Cardiac muscle cell (in vitro differentiated cells and primary cell): Measurements from ENCODE around the gene CYP3A4. TPM values are rescaled to one million over a fixed set of nuclear protein-coding genes. Genes with fewer than 3 reads are reported as not detected.
"Not testable (repeated sequence)": the region's sequence is repeated elsewhere in the genome, so short reads cannot be mapped to it uniquely, and the experiment has no call there.

Experiments
- DNase-seq, 2 donors: peaks; one replicate each; pipeline versions ENCODE4 v3.0.0 to v3.0.0-alpha.2; 2010 to 2017; ENCODE audit warnings: low read depth in 1 of 2, low spot score in 1 of 2
- H3K27ac ChIP-seq: fragments of 200-600 bp; sonication (generic); 2 replicates; pipeline ENCODE4 v1.5.1; 2016
- H3K27me3 ChIP-seq: fragments of 200-600 bp; sonication (generic); 2 replicates; pipeline ENCODE4 v1.6.0; 2016; ENCODE audit warnings: control low read depth
- H3K36me3 ChIP-seq: fragments of 200-600 bp; sonication (generic); 2 replicates; pipeline ENCODE4 v1.5.1; 2016; ENCODE audit warnings: control low read depth
- H3K4me1 ChIP-seq: fragments of 200-600 bp; sonication (generic); 2 replicates; pipeline ENCODE4 v1.8.1; 2017; ENCODE audit warnings: low read depth, mild to moderate bottlenecking, mixed run types
- H3K4me3 ChIP-seq: fragments of 200-600 bp; sonication (generic); 2 replicates; pipeline ENCODE4 v1.5.1; 2016; ENCODE audit warnings: mild to moderate bottlenecking
- H3K9me3 ChIP-seq: fragments of 200-600 bp; sonication (generic); 2 replicates; pipeline ENCODE4 v1.5.1; 2017; ENCODE audit warnings: low read depth, mild to moderate bottlenecking, control low read depth
- polyA plus RNA-seq: library from polyadenylated mRNA; unstranded; fragments of >200 nt; fragmentation: Nextera tagmentation; extraction: Ambion mirVana; gene quantifications from 2 replicates; pipeline ENCODE4 v1.2.1, GENCODE V29; 2016
- total RNA-seq: library from RNA; depleted of rRNA; stranded (reverse); fragments of >200 nt; gene quantifications from 2 replicates; pipeline ENCODE4 v1.2.3, GENCODE V29; 2016
- TF ChIP-seq, protein P1 (sequence below): IDR thresholded peaks from 2 replicates; pipeline ENCODE4 v1.5.1; 2012; ENCODE audit warnings: low read depth, mild to moderate bottlenecking, low read length

The CYP3A4 gene
- total and polyA plus RNA-seq, 2 experiments from 2014 or later, result not detected

DNA sequence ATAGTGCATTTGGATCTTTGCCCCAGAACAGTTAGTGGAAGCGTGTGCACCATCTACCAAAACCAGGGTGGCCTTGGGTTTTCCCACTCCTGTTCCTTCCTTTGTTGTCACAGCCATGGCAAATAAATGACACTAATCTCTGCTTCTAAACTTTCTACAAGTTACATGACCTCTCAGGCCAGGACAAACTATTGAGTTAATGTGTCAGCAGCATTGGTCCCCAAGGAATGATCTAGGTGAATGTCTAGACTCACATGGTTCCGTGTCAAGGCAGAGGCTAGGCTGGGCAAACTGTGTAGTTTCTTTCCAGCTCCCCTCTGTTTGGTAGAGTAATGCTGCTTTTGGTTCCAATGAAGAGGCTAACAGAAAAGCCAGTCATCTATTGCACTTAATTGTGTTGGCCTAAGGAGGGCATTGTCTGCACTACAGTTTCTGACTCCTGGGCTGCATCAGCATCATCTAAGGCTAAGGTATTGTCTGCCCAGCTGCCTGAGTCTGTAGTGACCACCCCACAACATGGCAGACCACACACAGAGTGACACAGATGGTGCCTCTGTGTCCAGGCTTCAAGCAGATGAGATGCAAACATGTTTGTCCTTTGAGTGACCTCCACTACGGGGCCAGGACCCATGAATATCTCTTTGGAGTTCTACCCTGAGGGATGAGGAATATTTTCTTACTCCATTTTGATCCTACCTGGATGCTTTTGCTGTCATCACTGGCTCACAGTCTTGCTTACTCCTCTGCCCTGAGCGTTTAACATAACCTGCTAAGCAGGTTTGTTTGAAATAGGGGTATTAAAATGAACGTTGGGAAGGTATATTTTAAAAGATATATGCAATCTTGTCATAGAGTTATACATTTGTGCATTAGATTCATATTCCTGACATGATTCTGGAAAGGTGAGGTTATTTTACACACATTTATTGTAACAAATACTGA is 1.7 kb downstream of the CYP3A4 start:
- no peak overlapping the region for H3K27ac ChIP-seq
- TF ChIP-seq, protein P1, sequence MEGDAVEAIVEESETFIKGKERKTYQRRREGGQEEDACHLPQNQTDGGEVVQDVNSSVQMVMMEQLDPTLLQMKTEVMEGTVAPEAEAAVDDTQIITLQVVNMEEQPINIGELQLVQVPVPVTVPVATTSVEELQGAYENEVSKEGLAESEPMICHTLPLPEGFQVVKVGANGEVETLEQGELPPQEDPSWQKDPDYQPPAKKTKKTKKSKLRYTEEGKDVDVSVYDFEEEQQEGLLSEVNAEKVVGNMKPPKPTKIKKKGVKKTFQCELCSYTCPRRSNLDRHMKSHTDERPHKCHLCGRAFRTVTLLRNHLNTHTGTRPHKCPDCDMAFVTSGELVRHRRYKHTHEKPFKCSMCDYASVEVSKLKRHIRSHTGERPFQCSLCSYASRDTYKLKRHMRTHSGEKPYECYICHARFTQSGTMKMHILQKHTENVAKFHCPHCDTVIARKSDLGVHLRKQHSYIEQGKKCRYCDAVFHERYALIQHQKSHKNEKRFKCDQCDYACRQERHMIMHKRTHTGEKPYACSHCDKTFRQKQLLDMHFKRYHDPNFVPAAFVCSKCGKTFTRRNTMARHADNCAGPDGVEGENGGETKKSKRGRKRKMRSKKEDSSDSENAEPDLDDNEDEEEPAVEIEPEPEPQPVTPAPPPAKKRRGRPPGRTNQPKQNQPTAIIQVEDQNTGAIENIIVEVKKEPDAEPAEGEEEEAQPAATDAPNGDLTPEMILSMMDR, result no peak
- H3K9me3 ChIP-seq, result no peaks in the 10 kb centered on the region
- DNase-seq, result no peak
- no peaks in the 10 kb centered on the region for H3K27me3 ChIP-seq
- no peak overlapping the region for H3K4me3 ChIP-seq
- no peaks in the 10 kb centered on the region for H3K4me1 ChIP-seq
- no peaks in the 10 kb centered on the region for H3K36me3 ChIP-seq

DNA sequence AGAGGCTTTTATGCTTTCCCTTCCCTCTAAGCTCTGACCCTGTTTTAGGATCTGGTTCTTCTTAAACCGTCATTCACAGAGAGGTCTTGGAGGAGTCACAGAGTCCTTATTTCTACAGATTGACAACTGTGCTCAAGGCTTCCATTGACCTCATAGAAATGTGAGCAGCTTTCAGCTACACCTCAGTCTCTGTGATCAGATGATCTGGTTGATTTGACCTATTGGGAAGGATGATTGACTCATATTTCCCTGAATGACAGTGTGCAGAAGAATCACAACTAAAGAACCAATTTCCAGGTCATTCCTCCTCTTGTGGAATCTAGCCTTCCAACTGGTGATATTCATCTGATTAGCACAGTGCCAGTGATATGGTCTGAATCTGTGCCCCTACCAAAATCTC is 3.4 kb downstream of the CYP3A4 start:
- no peaks in the 10 kb centered on the region for H3K4me1 ChIP-seq
- H3K4me3 ChIP-seq, result no peak overlapping the region
- H3K36me3 ChIP-seq, result no peaks in the 10 kb centered on the region
- TF ChIP-seq, protein P1, result no peak
- no peak for DNase-seq
- H3K9me3 ChIP-seq, result no peaks in the 10 kb centered on the region
- H3K27ac ChIP-seq, result no peak overlapping the region
- H3K27me3 ChIP-seq, result no peaks in the 10 kb centered on the region

DNA sequence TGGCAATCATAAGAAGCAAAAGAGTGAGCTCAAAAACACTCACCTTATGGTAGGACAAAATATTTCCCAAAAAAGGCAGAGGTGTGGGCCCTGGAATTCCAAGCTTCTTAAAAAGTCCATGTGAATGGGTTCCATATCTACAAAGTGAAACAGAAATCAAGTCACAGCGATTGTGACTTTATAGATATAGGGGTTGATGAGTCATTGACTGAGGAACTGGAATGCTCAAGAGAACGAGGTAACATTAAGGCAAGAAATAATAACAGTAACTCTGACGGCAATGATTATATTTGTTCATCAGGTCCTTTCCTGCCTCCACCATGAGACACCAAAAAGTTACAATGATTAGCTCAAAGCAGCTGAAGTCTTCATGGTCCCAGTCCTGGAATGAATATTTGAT is 4.0 kb downstream of the CYP3A4 start:
- DNase-seq, result no peak
- Histone ChIP-seq H3K27me3 (no peaks in the 10 kb centered on the region), H3K27ac (no peak overlapping the region), H3K4me3 (no peak overlapping the region), H3K9me3 (no peaks in the 10 kb centered on the region), H3K4me1 (no peaks in the 10 kb centered on the region), H3K36me3 (no peaks in the 10 kb centered on the region)
- TF ChIP-seq, protein P1, result no peak

DNA sequence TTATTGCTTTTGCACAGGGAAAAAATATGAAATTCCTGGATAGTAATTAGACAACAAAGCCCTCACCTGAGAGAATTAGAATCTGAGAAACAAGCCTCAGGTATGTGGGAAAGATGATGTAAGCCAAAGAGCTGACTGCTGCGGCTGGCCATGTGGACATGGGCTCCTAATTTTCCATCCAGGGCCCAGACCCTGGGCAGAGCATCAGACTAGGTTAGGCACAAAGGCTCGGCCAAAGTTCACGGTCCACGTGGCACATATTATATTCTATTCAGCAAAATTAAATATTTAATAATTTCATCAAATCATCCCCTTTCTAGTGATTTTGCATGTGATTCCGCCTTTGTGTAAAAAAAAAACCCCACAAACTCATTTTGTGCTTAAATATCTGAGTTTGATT is 5.1 kb downstream of the CYP3A4 start:
- Histone ChIP-seq H3K27me3 (no peaks in the 10 kb centered on the region), H3K27ac (no peak overlapping the region), H3K9me3 (no peaks in the 10 kb centered on the region), H3K4me3 (no peak overlapping the region), H3K4me1 (no peaks in the 10 kb centered on the region), H3K36me3 (no peaks in the 10 kb centered on the region)
- no peak for DNase-seq
- TF ChIP-seq, protein P1, result no peak

DNA sequence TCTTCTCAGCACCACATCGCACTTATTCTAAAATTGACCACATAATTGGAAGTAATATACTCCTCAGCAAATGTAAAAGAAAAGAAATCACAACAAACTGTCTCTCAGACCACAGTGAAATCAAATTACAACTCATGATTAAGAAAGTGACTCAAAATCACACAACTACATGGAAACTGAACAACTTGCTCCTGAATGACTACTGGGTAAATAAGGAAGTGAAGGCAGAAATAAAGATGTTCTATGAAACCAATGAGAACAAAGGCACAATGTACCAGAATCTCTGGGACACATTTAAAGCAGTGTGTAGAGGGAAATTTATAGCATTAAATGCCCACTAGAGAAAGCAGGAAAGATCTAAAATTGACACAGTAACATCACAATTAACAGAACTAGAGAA is 10.6 kb downstream of the CYP3A4 start:
- H3K4me1 ChIP-seq, H3K9me3 ChIP-seq, H3K36me3 ChIP-seq, H3K4me3 ChIP-seq, H3K27me3 ChIP-seq, H3K27ac ChIP-seq, DNase-seq: not testable (repeated sequence)

DNA sequence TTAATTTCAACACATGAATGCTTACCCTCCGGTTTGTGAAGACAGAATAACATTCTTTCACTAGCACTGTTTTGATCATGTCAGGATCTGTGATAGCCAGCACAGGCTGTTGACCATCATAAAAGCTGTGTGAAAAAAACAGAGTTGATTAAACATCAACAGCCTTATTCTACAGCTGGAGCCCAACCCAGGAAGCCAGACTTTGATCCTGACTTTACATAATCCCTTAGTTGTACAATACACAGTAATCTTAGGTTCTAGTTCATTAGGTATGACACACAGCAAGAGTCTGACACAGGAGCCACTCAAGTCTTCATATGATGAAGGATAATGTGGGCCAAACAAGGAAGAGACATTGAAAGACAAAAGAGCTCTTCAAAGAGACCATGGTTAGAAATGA is 11.4 kb downstream of the CYP3A4 start:
- H3K27ac ChIP-seq, result no peak overlapping the region
- TF ChIP-seq, protein P1, result no peak
- no peak overlapping the region for H3K4me3 ChIP-seq
- H3K9me3 ChIP-seq, result no peaks in the 10 kb centered on the region
- H3K27me3 ChIP-seq, result no peaks in the 10 kb centered on the region
- DNase-seq, result no peak
- H3K36me3 ChIP-seq, result no peaks in the 10 kb centered on the region
- no peaks in the 10 kb centered on the region for H3K4me1 ChIP-seq

DNA sequence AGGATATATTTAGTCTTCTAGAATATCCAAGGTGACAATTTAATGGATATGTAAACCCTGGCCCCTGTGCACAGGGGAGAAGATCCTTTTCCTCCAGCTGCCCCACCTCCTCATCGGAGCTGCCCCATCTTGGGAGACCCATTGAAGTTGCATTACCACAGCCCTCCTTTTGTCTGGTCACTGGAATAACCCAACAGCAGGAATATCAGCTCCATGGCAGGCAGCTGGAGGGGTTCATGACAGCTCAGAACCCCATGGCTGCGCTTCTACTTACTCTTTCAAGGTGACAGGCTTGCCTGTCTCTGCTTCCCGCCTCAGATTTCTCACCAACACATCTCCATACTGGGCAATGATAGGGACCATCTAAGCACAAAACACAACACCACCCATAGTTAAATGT is 14.5 kb downstream of the CYP3A4 start:
- H3K9me3 ChIP-seq, H3K27ac ChIP-seq, H3K4me3 ChIP-seq, H3K36me3 ChIP-seq, DNase-seq, H3K4me1 ChIP-seq, H3K27me3 ChIP-seq: not testable (repeated sequence)
